Stimulated activated CD4-positive, alpha-beta T cell treated with anti-CD3 and anti-CD28 coated beads, Interleukin-1b, Interleukin-23, amount 100 ng/mL, for 1 hour (primary cell): Measurements from ENCODE around the gene ELOA.
"Not testable (repeated sequence)": the region's sequence is repeated elsewhere in the genome, so short reads cannot be mapped to it uniquely, and the experiment has no call there.

Experiments used
- DNase-seq, 2 donors: peaks; one replicate each; pipeline ENCODE4 v3.0.0-alpha.2; 2020; ENCODE audit warnings: low read depth in 2 of 2

Gene ELOA

GRCh38 chr1:23743287-23744152, at the start of gene ELOA:
Gene ELOA, plus strand, starts transcription at chr1:23743471. Its CDS starts 33 bp downstream, at chr1:23743504.
- peak; percentile 36 to 53 for DNase-seq

DNA sequence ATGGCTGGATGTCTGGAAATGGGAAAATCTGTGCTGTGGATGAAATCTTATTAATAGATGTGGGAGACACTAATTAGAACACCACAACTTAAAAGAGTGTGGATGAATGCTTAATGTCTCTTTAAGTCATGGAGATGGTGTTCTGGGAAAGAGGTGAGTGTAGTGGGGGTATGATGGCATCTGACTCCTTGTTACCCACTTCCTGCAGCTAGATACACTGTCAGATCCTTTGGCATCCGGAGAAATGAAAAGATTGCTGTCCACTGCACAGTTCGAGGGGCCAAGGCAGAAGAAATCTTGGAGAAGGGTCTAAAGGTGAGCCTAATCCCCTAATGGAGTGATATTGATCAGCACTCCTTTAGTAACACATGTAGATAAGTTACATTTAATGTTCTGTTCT, 49.7 kb upstream of the ELOA start:
- DNase-seq, result no peak

DNA sequence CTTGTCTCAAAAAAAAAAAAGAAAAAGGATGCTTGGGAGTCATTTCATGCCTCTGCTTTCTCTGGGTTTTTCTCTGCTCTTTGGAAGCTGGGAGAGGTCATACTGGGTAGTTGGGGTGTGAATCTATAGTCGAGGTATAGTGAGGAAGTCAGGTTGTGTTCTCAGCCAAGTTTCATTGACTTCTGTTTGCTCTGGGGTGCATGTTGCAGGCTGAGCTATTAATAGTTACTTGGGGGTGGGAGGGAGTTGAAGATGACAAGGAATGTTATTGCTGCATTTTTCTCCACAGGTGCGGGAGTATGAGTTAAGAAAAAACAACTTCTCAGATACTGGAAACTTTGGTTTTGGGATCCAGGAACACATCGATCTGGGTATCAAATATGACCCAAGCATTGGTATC, 48.9 kb upstream of the ELOA start:
- DNase-seq, result no peak

DNA sequence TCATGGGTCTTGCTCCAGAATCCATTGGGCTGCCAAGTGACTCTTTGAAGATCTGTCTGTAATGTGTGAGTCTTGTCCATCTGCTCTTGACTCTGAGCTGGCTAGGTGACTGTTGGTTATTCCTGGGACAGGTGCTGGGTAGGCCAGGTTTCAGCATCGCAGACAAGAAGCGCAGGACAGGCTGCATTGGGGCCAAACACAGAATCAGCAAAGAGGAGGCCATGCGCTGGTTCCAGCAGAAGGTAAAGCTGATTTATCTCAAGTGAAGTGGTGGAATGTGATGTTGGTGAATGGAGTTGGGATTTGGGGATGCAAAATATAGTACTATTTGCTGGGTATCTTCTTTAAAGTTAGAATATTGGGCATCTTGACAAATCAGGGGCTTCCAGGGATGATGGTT, 47.6 kb upstream of the ELOA start:
- no peak for DNase-seq

DNA sequence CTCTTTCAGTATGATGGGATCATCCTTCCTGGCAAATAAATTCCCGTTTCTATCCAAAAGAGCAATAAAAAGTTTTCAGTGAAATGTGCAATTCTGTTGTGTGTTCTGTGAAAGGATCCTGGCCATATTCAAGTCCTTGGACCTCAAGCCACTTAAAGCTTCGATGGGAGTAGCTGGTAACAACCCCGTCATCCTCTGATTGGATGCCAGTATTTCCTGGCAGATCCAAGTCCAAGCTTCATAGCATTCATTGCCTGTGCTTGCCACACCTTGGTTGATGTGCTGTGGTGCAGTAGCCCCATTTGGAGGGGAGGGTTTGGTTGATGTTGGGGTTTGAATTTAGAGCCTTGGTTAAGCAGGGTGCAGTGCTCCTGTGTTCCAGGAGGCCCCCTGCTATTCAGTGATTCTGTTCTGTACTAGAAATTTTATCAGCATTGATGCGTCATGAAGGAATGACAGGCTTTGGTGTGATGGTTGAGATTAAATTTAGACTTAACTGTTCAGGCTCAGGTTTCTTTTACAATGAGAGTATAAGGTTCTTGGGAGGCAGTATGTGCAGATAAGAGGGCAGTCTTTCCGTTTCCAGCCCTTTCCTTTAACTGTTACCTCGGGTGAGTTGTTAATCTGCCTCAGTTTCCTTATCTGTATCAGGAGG, 46.8 kb upstream of the ELOA start:
- no peak for DNase-seq

DNA sequence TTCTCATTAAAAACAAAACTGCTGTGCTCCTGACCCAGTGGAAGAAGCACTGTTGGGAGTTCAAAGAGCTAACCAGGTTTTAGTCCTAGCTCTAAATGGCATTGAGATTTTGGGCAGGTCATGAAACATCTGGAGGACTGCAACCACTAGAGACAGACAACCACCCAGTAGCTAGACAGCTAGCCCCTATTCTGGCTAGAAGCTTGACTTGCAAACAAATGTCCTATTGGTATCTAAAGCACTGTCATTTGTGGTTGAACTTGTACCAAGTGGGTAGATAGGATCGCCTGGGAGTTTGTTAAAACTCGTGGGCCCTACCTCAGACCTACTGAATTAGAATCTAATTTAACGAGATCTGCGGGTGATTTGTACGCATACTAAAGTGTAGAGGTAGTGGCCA, 44.8 kb upstream of the ELOA start:
- no peak for DNase-seq

- DNase-seq, result no peak
Measured at GRCh38 chr1:23699280-23700179, 43.7 kb upstream of the ELOA start.

GRCh38 chr1:23701310-23701709, 42.0 kb upstream of the ELOA start:
- DNase-seq, result no peak

DNA sequence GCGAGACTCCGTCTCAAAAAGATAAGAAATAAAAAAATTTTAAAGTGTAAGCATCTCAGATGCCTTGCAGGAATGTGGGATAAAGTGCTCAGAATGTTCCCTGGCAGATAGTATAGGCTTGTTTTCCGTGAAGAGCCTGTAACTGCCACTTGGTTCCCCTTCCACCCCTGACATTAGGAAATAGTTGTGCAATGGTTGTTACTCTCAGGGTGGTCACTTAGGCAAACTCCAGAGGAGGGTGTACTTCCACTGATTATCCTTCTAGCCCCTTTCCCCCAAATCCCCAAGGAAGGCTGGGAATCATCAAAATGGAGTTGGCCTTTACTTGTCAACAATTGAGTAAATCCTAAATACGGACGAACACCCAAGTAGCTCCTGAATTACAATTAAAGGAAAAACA, 41.3 kb upstream of the ELOA start:
- DNase-seq, result no peak

DNA sequence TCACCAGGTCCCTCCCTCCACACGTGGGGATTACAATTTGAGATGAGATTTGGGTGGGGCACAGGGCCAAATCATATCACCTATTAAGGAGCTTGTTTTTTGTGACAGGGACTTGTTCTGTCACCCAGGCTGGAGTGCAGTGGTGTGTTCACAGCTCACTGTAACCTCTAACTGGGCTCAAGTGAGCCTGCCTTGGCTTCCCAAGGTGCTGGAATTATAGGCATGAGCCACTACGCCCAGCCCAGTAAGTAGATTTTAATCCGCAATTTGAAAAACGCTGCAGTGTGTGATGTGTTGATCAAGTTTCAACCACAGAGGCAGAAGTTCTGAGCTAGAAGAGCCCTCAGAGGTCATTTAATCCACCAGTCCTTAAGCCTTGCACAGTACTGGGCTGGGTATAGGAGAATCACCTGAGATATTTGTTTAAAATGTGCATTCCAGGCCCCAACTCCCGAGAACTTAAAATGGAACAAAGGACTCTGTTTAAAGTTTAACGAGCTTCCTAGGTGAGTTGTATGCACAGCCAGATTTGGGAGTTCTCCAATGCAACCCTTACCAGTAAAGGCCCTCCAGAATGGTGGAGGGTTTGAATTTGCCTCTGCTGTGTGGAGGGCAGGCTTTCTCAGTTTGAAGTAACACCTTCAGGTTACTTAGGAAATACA, 38.3 kb upstream of the ELOA start:
- DNase-seq, result no peak

DNA sequence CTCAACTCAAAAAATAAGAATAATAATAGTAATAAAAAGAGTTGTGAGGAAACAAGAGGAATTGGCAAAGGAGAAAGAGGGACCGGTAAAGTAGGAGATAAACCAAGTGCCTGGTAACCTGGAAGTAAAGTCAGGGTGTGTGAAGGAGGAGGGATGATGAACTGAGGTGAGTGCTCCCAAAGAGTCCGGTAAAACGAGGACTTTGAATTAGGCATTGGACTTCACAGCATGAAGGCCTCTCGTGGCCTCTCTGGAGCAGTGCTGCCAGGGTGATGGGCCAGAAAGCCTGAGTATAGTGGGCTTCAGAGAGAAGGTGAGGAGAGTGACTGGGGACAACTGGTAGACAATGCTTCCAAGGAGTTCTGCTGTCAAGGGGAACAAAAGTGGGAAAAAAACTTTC, 34.0 kb upstream of the ELOA start:
- no peak for DNase-seq

- DNase-seq, result no peak
Measured at GRCh38 chr1:23718482-23718881, 24.8 kb upstream of the ELOA start.

GRCh38 chr1:23719162-23719820, 24.0 kb upstream of the ELOA start:
- DNase-seq, result no peak

- DNase-seq, result no peak
Measured at GRCh38 chr1:23720256-23720995, 22.8 kb upstream of the ELOA start.

- no peak for DNase-seq
Measured at GRCh38 chr1:23722652-23723051, 20.6 kb upstream of the ELOA start.

DNA sequence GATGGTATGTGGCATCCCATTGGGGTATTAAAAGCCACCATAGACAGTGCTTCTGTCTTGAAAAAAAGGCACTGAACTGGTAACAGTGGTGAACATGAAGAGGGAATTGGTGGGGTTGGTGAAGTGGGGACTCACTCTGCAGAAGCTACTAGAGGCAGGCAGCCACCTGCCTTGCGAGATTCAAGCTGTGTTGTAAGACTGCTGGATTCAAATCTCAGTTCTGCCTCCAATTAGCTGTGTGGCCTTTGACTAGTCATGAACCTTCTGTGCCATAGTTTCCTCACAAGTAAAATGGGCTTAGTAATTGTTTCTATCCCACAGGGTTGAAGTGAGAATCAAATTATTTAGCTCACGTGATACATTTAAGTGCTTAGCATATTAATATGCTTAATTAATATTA, 16.6 kb upstream of the ELOA start:
- DNase-seq, result no peak

GRCh38 chr1:23727362-23727811, 15.9 kb upstream of the ELOA start:
- no peak for DNase-seq

DNA sequence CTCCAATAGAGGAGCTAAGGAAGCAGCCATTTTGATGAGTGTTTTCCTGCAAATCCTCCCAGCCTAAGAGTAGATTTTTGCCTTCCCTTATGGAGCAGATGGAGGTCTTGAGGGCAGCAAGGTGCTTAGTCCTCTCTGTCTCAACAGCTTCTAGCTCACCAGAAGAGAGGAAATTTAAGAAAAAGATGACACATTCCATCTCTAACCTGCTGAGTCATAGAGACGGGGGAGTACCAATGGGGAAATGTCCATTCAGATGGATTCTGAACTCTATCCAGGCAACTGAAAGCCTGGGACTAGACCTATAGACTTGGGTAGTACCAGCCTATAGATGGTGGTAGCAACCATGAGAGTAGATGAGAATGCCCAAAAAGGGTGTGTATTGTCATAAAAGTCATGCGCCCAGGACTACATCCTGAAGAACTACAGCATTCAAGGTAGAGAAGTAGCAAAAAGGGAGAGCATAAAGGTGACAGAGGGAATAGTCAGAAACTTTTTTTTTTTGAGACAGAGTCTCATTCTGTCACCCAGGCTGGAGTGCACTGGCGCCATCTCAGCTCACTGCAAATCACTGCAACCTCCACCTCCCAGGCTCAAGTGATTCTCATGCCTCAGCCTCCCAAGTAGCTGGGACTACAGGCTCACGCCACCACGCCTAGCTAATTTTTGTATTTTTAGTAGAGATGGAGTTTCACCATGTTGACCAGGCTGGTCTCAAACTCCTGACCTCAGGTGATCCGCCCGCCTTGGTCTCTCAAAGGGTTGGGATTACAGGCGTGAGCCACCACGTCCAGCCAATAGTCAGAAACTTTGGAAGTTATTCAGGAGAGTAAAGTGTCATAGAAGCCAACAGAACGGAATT, 10.7 kb upstream of the ELOA start:
- no peak for DNase-seq

GRCh38 chr1:23733281-23733680, 10.0 kb upstream of the ELOA start:
- DNase-seq, result not testable (repeated sequence)
